ENCODE results near the gene FNDC11. TPM values are rescaled to one million over a fixed set of nuclear protein-coding genes. Genes with fewer than 3 reads are reported as not detected.

The FNDC11 gene
- total and polyA plus RNA-seq, 2 of the 13 experiments (the other 11 are each of a cell fraction or from before 2014, with no cell fraction given) = 0.07 TPM; not detected in 1

DNA sequence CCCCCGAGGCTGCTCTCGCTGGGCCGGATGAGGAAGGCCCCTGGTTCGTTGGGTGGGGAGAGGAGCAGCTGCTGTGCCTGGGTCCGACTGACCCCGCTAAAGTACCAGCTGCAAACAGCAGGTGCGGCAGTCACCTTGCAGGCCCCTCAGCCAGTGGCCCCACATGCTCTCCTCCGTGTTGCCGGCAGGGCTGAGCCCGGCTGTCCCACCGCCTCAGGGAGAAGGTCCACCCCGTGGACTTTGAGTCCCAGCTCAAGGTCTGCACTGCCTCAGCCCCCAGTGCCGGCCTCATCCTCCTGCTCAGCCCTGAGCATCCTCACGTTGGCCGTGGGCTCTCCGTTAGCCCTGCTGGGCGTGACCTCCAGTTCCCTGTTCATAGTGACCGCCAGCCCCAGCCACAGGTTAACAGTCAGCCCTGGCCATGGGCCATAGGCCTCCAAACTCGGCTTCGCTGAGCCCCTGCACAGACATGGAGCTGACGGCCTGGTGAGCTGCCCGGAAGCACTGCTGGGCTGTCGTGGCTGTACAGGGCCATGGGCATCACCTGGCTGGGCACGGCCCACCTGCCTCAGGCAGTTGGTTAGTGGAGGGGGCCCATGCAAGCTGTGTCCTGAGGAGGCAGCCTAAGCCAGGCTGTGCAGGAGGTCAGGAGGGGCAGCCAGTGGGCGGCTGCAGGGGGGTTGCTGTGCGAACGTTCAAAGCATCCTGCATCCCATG is 9.6 kb upstream of the FNDC11 start (continued):
- TF ChIP-seq, protein P1, sequence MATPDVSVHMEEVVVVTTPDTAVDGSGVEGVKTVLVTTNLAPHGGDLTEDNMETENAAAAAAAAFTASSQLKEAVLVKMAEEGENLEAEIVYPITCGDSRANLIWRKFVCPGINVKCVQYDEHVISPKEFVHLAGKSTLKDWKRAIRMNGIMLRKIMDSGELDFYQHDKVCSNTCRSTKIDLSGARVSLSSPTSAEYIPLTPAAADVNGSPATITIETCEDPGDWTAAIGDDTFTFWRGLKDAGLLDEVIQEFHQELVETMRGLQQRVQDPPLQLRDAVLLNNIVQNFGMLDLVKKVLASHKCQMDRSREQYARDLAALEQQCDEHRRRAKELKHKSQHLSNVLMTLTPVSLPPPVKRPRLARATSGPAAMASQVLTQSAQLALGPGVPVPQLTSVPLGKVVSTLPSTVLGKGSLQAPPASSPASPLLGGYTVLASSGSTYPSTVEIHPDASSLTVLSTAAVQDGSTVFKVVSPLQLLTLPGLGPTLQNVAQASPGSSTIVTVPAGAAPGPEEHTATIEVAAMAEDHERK (CRISPR knock-in tag; IDR thresholded peaks at IDR 0.05; ENCODE audit: low read depth) = no peak
- TF ChIP-seq SMYD3 (CRISPR knock-in tag; IDR thresholded peaks at IDR 0.05) (no peak), ZNF44 (CRISPR knock-in tag; IDR thresholded peaks at IDR 0.05) (no peak), ZNF180 (CRISPR knock-in tag; IDR thresholded peaks at IDR 0.05; ENCODE audit: borderline replicate concordance, low read depth) (no peak), ZNF660 (CRISPR knock-in tag; IDR thresholded peaks at IDR 0.05; ENCODE audit: borderline replicate concordance, low read depth) (no peak), SATB2 (CRISPR knock-in tag; IDR thresholded peaks at IDR 0.05) (no peak), MEF2D (CRISPR knock-in tag; IDR thresholded peaks at IDR 0.05) (peak; percentile 43; the same call in 1 of the 2 replicates), ZNF34 (CRISPR knock-in tag; IDR thresholded peaks at IDR 0.05; ENCODE audit: borderline replicate concordance) (no peak), CC2D1A (CRISPR knock-in tag; IDR thresholded peaks at IDR 0.05) (no peak), ZNF567 (CRISPR knock-in tag; IDR thresholded peaks at IDR 0.05; ENCODE audit: borderline replicate concordance) (no peak), ZNF205 (CRISPR knock-in tag; IDR thresholded peaks at IDR 0.05) (peak; percentile 20; the same call in 1 of the 2 replicates), MTF1 (CRISPR knock-in tag; IDR thresholded peaks at IDR 0.05) (no peak), ZNF484 (CRISPR knock-in tag; IDR thresholded peaks at IDR 0.05; ENCODE audit: borderline replicate concordance, low read depth) (no peak), MYC (CRISPR knock-in tag; IDR thresholded peaks at IDR 0.05; ENCODE audit: borderline replicate concordance) (peak; percentile 46; the same call in 1 of the 2 replicates), NFE2L2 (IDR thresholded peaks at IDR 0.05; ENCODE audit: low read length) (no peak), SRSF4 (IDR thresholded peaks at IDR 0.05; ENCODE audit: low read depth, low read length, poor library complexity, severe bottlenecking) (no peak), RFXAP (CRISPR knock-in tag; IDR thresholded peaks at IDR 0.05; ENCODE audit: borderline replicate concordance) (no peak), KMT2A (CRISPR knock-in tag; IDR thresholded peaks at IDR 0.05) (no peak), ZNF329 (CRISPR knock-in tag; IDR thresholded peaks at IDR 0.05; ENCODE audit: low read depth) (0 out of 2 replicates have a peak, but pooled peaks have one; percentile 18), FOXJ3 (CRISPR knock-in tag; IDR thresholded peaks at IDR 0.05; ENCODE audit: borderline replicate concordance) (no peak), ZFX (CRISPR knock-in tag; IDR thresholded peaks at IDR 0.05; ENCODE audit: low read depth) (peak; percentile 47; the same call in 1 of the 2 replicates), NFYC (CRISPR knock-in tag; IDR thresholded peaks at IDR 0.05) (no peak), ELF1 (CRISPR knock-in tag; IDR thresholded peaks at IDR 0.05) (peak; percentile 47; the same call in 1 of the 2 replicates), ZSCAN12 (CRISPR knock-in tag; IDR thresholded peaks at IDR 0.05) (no peak), CAMTA2 (CRISPR knock-in tag; IDR thresholded peaks at IDR 0.05; ENCODE audit: borderline replicate concordance) (no peak), NAIF1 (CRISPR knock-in tag; IDR thresholded peaks at IDR 0.05; ENCODE audit: borderline replicate concordance) (no peak)
- TF ChIP-seq, protein P2, sequence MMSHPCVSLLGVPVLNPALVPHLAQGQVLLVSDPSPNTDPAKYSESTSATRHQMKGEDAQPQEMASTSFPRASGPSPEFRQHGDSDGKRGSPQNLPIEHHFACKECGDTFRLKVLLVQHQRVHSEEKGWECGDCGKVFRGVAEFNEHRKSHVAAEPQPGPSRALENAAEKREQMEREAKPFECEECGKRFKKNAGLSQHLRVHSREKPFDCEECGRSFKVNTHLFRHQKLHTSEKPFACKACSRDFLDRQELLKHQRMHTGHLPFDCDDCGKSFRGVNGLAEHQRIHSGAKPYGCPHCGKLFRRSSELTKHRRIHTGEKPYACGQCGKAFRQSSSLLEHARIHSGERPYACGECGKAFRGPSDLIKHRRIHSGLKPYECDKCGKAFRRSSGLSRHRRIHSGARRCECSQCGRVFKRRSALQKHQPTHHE (CRISPR knock-in tag; IDR thresholded peaks at IDR 0.05; ENCODE audit: borderline replicate concordance) = no peak
- TF ChIP-seq, protein P3, sequence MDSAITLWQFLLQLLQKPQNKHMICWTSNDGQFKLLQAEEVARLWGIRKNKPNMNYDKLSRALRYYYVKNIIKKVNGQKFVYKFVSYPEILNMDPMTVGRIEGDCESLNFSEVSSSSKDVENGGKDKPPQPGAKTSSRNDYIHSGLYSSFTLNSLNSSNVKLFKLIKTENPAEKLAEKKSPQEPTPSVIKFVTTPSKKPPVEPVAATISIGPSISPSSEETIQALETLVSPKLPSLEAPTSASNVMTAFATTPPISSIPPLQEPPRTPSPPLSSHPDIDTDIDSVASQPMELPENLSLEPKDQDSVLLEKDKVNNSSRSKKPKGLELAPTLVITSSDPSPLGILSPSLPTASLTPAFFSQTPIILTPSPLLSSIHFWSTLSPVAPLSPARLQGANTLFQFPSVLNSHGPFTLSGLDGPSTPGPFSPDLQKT (CRISPR knock-in tag; IDR thresholded peaks at IDR 0.05; ENCODE audit: borderline replicate concordance) = no peak

Data from HepG2 (cell line).